DND-41 (cell line): ENCODE results near the gene CD52.

Experiments used
- CTCF ChIP-seq: IDR thresholded peaks from 2 replicates; pipeline ENCODE4 v1.5.1; 2012; ENCODE audit warnings: borderline replicate concordance, low read length, moderate library complexity, mild to moderate bottlenecking; ENCODE audit not compliant: poor library complexity, severe bottlenecking; ENCODE audit errors: extremely low read depth
- EZH2 ChIP-seq: IDR thresholded peaks from 3 replicates; pipeline ENCODE4 v1.6.1; 2012; ENCODE audit warnings: borderline replicate concordance, low read depth, mild to moderate bottlenecking, moderate library complexity, low read length, inconsistent platforms; ENCODE audit not compliant: severe bottlenecking

DNA sequence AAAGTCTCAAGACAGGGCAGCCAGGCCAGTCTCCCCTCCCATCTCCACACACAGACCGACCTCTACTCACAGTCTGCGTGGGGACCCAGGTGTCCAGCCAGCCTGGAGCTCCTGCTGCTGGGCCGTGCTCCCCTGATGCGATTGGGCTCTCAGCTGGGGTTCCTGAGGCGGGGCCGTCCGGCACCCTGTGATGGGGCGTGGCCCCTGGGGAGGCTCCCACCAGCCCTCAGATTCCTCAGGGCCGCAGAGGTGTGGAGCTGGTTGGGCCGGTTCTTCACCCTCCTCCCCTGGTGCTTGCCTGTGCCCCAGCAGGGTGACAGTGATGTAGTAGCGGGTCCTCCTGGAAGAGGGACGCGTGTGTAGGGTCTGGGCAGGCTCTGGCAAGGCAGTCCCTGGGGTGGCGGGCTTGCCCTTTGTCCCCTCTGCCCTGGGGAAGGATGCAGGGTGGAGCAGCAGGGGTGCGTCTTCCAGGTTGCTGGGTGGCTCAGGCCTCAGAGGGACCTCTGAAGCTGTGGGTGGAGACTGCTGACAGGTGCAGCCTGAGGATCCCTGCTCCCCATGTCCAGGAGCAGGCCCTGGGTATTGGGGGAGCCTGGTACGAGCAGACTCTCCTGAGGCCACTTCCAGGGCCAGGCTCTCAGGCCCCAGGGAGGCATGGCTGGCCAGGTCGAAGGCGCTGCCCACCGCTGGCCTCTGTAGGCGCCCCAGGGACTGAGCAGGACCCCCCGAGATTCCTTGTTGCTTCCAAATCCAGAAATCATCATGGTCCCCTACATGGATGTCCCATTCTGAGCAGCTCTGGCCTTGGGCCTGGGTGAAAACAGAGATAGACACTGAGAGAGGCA is 36.4 kb downstream of the CD52 start, which contains the start of gene CRYBG2:
- TF ChIP-seq CTCF, result no peak
- TF ChIP-seq EZH2, result no peak
